Measurements from ENCODE around the gene PRKD1. TPM values are rescaled to one million over a fixed set of nuclear protein-coding genes. Genes with fewer than 3 reads are reported as not detected.

PRKD1 gene
- total and polyA plus RNA-seq, 2 of the 13 experiments (the other 11 are each of a cell fraction or from before 2014, with no cell fraction given), result 0.22 to 1.3 TPM

- TF ChIP-seq PATZ1 (CRISPR knock-in tag; IDR thresholded peaks at IDR 0.05) (no peak), MIXL1 (CRISPR knock-in tag; IDR thresholded peaks at IDR 0.05) (no peak), CBX1 (IDR thresholded peaks at IDR 0.05; ENCODE audit: low read depth) (no peak), ZBTB1 (CRISPR knock-in tag; IDR thresholded peaks at IDR 0.05; ENCODE audit: borderline replicate concordance) (no peak), ZNF407 (CRISPR knock-in tag; IDR thresholded peaks at IDR 0.05; ENCODE audit: not compliant biosample characterization) (no peak), ZMYM4 (CRISPR knock-in tag; IDR thresholded peaks at IDR 0.05) (no peak), YEATS4 (CRISPR knock-in tag; IDR thresholded peaks at IDR 0.05; ENCODE audit: borderline replicate concordance) (no peak), WIZ (CRISPR knock-in tag; IDR thresholded peaks at IDR 0.05) (no peak)
These were observed 2.4 kb downstream of the PRKD1 start (continued) for GRCh38 chr14:29925101-29925722.

All from HepG2 (cell line).